ENCODE measurements around the gene PTPRT. TPM values are rescaled to one million over a fixed set of nuclear protein-coding genes. Genes with fewer than 3 reads are reported as not detected.

The PTPRT gene
- total RNA-seq, 1 experiment from 2014 or later = not detected

- DNase-seq (ENCODE audit: low spot score) = no peak
- no peak overlapping the region for H3K27ac ChIP-seq (ENCODE audit: low read depth, low read length, poor library complexity, severe bottlenecking)
- H3K4me3 ChIP-seq (ENCODE audit: low read depth, low read length, poor library complexity, severe bottlenecking) = no peak overlapping the region
- H3K36me3 ChIP-seq (ENCODE audit: insufficient read depth, low read length, poor library complexity, severe bottlenecking) = no peaks in the 10 kb centered on the region
- POLR2A ChIA-PET (ENCODE audit: low non-redundant PET) = no interaction called here
- TF ChIP-seq EZH2 (IDR thresholded peaks at IDR 0.05; ENCODE audit: borderline replicate concordance, low read depth, low read length, poor library complexity, severe bottlenecking) (no peak), CTCF (conservative IDR thresholded peaks at IDR 0.05; ENCODE audit: low read depth, low read length) (no peak)
- no TSS peak for BruUV-seq (replicated peaks)
- no peaks in the 10 kb centered on the region for H3K27me3 ChIP-seq (replicated peaks; ENCODE audit: insufficient read depth, low read depth, low read length, poor library complexity)
- no peaks in the 10 kb centered on the region for H3K4me1 ChIP-seq (ENCODE audit: insufficient read depth, low read length, poor library complexity, severe bottlenecking)
- intact Hi-C loops (cut with micrococcal nuclease; ENCODE audit: unreplicated experiment) = no loop called here
- H3K9me3 ChIP-seq (ENCODE audit: low read depth, low read length, poor library complexity, severe bottlenecking) = no peaks in the 10 kb centered on the region
- CTCF ChIA-PET = no interaction called here
These were observed 489.3 kb downstream of the PTPRT start for GRCh38 chr20:42700372-42700771.

GRCh38 chr20:42697962-42698361 is 491.7 kb downstream of the PTPRT start:
- H3K27ac ChIP-seq (ENCODE audit: low read depth, low read length, poor library complexity, severe bottlenecking) = no peak overlapping the region
- POLR2A ChIA-PET (ENCODE audit: low non-redundant PET) = interaction anchor here (0.7 kb wide), 1 partner anchor 1536 kb away, joined by 4 read pairs; no protein-coding TSS in a partner anchor
- intact Hi-C loops (cut with micrococcal nuclease; ENCODE audit: unreplicated experiment) = no loop called here
- no peaks in the 10 kb centered on the region for H3K27me3 ChIP-seq (replicated peaks; ENCODE audit: insufficient read depth, low read depth, low read length, poor library complexity)
- H3K9me3 ChIP-seq (ENCODE audit: low read depth, low read length, poor library complexity, severe bottlenecking) = no peaks in the 10 kb centered on the region
- no TSS peak for BruUV-seq (replicated peaks)
- CTCF ChIA-PET = no interaction called here
- no peaks in the 10 kb centered on the region for H3K4me1 ChIP-seq (ENCODE audit: insufficient read depth, low read length, poor library complexity, severe bottlenecking)
- DNase-seq (ENCODE audit: low spot score) = no peak
- H3K4me3 ChIP-seq (ENCODE audit: low read depth, low read length, poor library complexity, severe bottlenecking) = no peak overlapping the region
- no peak for TF ChIP-seq EZH2 (IDR thresholded peaks at IDR 0.05; ENCODE audit: borderline replicate concordance, low read depth, low read length, poor library complexity, severe bottlenecking)
- no peak for TF ChIP-seq CTCF (conservative IDR thresholded peaks at IDR 0.05; ENCODE audit: low read depth, low read length)
- no peaks in the 10 kb centered on the region for H3K36me3 ChIP-seq (ENCODE audit: insufficient read depth, low read length, poor library complexity, severe bottlenecking)

- H3K27me3 ChIP-seq (replicated peaks; ENCODE audit: insufficient read depth, low read depth, low read length, poor library complexity) = no peaks in the 10 kb centered on the region
- intact Hi-C loops (cut with micrococcal nuclease; ENCODE audit: unreplicated experiment) = no loop called here
- no peak overlapping the region for H3K27ac ChIP-seq (ENCODE audit: low read depth, low read length, poor library complexity, severe bottlenecking)
- POLR2A ChIA-PET (ENCODE audit: low non-redundant PET) = no interaction called here
- H3K36me3 ChIP-seq (ENCODE audit: insufficient read depth, low read length, poor library complexity, severe bottlenecking) = no peaks in the 10 kb centered on the region
- no peak overlapping the region for H3K4me3 ChIP-seq (ENCODE audit: low read depth, low read length, poor library complexity, severe bottlenecking)
- BruUV-seq (replicated peaks) = no TSS peak
- no peak for TF ChIP-seq CTCF (conservative IDR thresholded peaks at IDR 0.05; ENCODE audit: low read depth, low read length)
- TF ChIP-seq EZH2 (IDR thresholded peaks at IDR 0.05; ENCODE audit: borderline replicate concordance, low read depth, low read length, poor library complexity, severe bottlenecking) = no peak
- H3K9me3 ChIP-seq (ENCODE audit: low read depth, low read length, poor library complexity, severe bottlenecking) = no peaks in the 10 kb centered on the region
- DNase-seq (ENCODE audit: low spot score) = no peak
- no peaks in the 10 kb centered on the region for H3K4me1 ChIP-seq (ENCODE audit: insufficient read depth, low read length, poor library complexity, severe bottlenecking)
- CTCF ChIA-PET = no interaction called here
These were observed 498.8 kb downstream of the PTPRT start for GRCh38 chr20:42690842-42691437.
